ENCODE measurements around the gene PLCD1. TPM values are rescaled to one million over a fixed set of nuclear protein-coding genes. Genes with fewer than 3 reads are reported as not detected.

Gene PLCD1
- total RNA-seq, 1 experiment from 2014 or later, result 2.4 TPM

- DNase-seq (ENCODE audit: low read depth), result no peak
These were observed 65.3 kb downstream of the PLCD1 start for GRCh38 chr3:37964146-37964545.

GRCh38 chr3:37963635-37964034 lies 65.8 kb downstream of the PLCD1 start:
- DNase-seq (ENCODE audit: low read depth), result no peak

- DNase-seq (ENCODE audit: low read depth), result no peak
These were observed 66.4 kb downstream of the PLCD1 start for GRCh38 chr3:37963016-37963415.

- DNase-seq (ENCODE audit: low read depth), result no peak
These were observed 67.6 kb downstream of the PLCD1 start for GRCh38 chr3:37961622-37962431.

GRCh38 chr3:37957539-37957936 lies 71.9 kb downstream of the PLCD1 start:
- DNase-seq (ENCODE audit: low read depth), result no peak

Other genes with a start within 250 kb of the PLCD1 start
- gene CTDSPL, start 167.8 kb downstream of the PLCD1 start, total RNA-seq (2014; rRNA removed; shearing (Covaris generic)), result 9.5 and 18.3 TPM in 2 replicates
- 0.05 TPM in 1 of 2 replicates, not detected in the other for gene VILL, start 38.9 kb downstream of the PLCD1 start, total RNA-seq (2014; rRNA removed; shearing (Covaris generic))
- 0.02 TPM in 1 of 2 replicates, not detected in the other for gene DLEC1, start 9.6 kb upstream of the PLCD1 start, total RNA-seq (2014; rRNA removed; shearing (Covaris generic))
- gene ACAA1, start 107.5 kb upstream of the PLCD1 start, total RNA-seq (2014; rRNA removed; shearing (Covaris generic)), result 10.0 and 13.2 TPM in 2 replicates
- 12.9 and 14.1 TPM in 2 replicates for gene MYD88, start 109.0 kb upstream of the PLCD1 start, total RNA-seq (2014; rRNA removed; shearing (Covaris generic))
- gene OXSR1, start 135.9 kb upstream of the PLCD1 start, total RNA-seq (2014; rRNA removed; shearing (Covaris generic)), result 28.2 and 47.4 TPM in 2 replicates
- gene SLC22A13, start 236.2 kb upstream of the PLCD1 start, total RNA-seq (2014; rRNA removed; shearing (Covaris generic)), result not detected in 2 replicates

All from M059J (cell line).